ENCODE results near the gene NUDT7.

Gene NUDT7

DNA sequence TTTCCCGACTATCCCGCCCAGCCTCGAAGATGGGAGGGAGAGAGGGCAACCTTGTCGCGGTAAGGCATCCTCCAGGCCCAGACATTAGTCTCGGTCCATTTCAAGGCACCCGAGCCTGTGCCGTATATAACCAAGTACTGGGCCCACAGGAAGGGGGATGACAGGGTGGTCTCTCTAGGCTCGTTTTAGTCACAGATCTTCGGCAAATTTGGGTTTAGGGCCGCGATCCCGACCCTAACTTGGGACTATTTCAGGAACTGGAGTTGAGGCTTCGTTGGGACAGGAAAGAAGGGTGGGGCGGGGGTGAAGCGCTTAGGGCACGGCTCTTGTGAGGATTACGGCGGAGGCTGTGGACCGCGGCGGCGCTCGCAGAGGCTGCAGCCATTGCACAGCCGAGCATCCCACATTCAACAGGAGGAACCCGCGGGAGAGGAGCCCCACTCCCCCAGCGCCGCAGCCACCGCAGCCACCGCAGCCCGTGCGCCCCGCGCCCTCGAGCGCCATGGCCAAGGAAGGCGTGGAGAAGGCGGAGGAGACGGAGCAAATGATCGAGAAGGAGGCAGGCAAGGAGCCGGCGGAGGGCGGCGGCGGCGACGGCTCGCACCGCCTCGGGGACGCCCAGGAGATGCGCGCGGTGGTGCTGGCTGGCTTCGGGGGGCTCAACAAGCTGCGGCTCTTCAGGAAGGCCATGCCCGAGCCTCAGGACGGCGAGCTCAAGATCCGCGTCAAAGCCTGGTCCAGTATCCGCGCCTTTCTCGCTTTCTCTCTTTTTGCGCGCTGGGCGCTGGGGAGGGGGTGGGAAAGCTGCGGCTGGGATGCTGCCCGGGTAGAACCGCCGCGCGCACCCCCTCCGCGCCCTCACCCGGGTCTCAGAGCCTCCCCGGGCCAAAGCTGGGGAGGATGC, 66.1 kb downstream of the NUDT7 start, which contains the start of gene VAT1L:
Gene VAT1L (plus strand): TSS at position 384 of the 904 bp plus-strand sequence. CDS start 119 bp downstream, at position 503.
- DNase-seq (ENCODE audit: low read depth): peak; percentile 49
- H3K4me3 ChIP-seq (ENCODE audit: low read length): peak within 1 kb of the TSS; percentile 21
- TF ChIP-seq, protein P1, sequence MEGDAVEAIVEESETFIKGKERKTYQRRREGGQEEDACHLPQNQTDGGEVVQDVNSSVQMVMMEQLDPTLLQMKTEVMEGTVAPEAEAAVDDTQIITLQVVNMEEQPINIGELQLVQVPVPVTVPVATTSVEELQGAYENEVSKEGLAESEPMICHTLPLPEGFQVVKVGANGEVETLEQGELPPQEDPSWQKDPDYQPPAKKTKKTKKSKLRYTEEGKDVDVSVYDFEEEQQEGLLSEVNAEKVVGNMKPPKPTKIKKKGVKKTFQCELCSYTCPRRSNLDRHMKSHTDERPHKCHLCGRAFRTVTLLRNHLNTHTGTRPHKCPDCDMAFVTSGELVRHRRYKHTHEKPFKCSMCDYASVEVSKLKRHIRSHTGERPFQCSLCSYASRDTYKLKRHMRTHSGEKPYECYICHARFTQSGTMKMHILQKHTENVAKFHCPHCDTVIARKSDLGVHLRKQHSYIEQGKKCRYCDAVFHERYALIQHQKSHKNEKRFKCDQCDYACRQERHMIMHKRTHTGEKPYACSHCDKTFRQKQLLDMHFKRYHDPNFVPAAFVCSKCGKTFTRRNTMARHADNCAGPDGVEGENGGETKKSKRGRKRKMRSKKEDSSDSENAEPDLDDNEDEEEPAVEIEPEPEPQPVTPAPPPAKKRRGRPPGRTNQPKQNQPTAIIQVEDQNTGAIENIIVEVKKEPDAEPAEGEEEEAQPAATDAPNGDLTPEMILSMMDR (IDR thresholded peaks at IDR 0.05; ENCODE audit: insufficient read depth, low read depth, low read length, missing control alignments): no peak

GRCh38 chr16:77789085-77790008, 67.0 kb downstream of the NUDT7 start:
- peak; percentile 29 for DNase-seq (ENCODE audit: low read depth)
- no peak overlapping the region for H3K4me3 ChIP-seq (ENCODE audit: low read length)
- TF ChIP-seq, protein P1 (IDR thresholded peaks at IDR 0.05; ENCODE audit: insufficient read depth, low read depth, low read length, missing control alignments): no peak

- no peak for DNase-seq (ENCODE audit: low read depth)
- TF ChIP-seq, protein P1 (IDR thresholded peaks at IDR 0.05; ENCODE audit: insufficient read depth, low read depth, low read length, missing control alignments): no peak
- no peak overlapping the region for H3K4me3 ChIP-seq (ENCODE audit: low read length)
These were observed 67.7 kb downstream of the NUDT7 start for GRCh38 chr16:77790009-77790372.

DNA sequence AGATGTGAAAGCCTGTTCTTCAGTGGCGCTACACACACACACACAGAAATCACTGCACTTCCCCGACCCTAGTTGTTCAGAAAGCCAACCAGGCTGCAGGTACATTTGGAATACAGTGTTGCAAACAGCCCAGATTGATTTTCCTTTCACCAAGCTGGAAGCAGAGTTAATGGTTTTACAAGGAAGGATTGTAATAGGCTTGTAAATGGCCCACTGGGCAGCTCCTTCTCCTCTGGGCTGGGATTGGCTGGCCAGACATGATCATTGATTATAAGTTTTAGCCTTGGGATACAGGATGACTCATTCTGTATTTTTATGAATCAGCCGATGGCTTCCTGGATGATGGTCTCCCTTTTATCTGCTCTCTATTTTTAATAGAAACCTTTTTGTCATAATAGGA, 68.6 kb downstream of the NUDT7 start:
- no peak overlapping the region for H3K4me3 ChIP-seq (ENCODE audit: low read length)
- DNase-seq (ENCODE audit: low read depth): no peak
- TF ChIP-seq, protein P1 (IDR thresholded peaks at IDR 0.05; ENCODE audit: insufficient read depth, low read depth, low read length, missing control alignments): no peak

All from epithelial cell of esophagus (primary cell).